IMR-90 (cell line): ENCODE measurements around the gene STYXL1. TPM values are rescaled to one million over a fixed set of nuclear protein-coding genes. Genes with fewer than 3 reads are reported as not detected.

Experiments used
- ATAC-seq: fragments of 200-7000 bp; cut with Tn5 transposase; 2 replicates; pipeline ENCODE4 v1.9.1; 2020; ENCODE audit warnings: low read depth, mild to moderate bottlenecking, moderate library complexity
- BruUV-seq: library from RNA; stranded (reverse); fragments of 400-500 nt; replicated peaks from 2 replicates; lab custom pipeline; 2021; lab: Mats Ljungman, UMichigan
- CTCF ChIA-PET: fragments of 300-600 bp; formaldehyde crosslinking; extraction: SDS; loops from one replicate; lab custom pipeline; 2021; ENCODE audit warnings: antibody characterized with exemption; lab: Yijun Ruan, JAX
- POLR2A ChIA-PET: fragments of 300-600 bp; sonication (Branson Sonifier 250); formaldehyde crosslinking; loops from one replicate; lab custom pipeline; 2022; ENCODE audit warnings: antibody characterized with exemption; ENCODE audit not compliant: unreplicated experiment; lab: Charles Lee
- DNase-seq: peaks from one replicate; pipeline ENCODE4 v3.0.0; 2013
- H2AFZ ChIP-seq: replicated peaks from 2 replicates; pipeline ENCODE3; 2013; ENCODE audit warnings: low read length, mild to moderate bottlenecking; ENCODE audit not compliant: poor library complexity
- H2AK5ac ChIP-seq: 2 replicates; pipeline ENCODE4 v1.6.1; 2013; ENCODE audit warnings: low read depth, low read length, inconsistent platforms
- H2AK9ac ChIP-seq: replicated peaks from 2 replicates; pipeline ENCODE3; 2013; ENCODE audit warnings: mild to moderate bottlenecking, low read depth, low read length, moderate library complexity; ENCODE audit not compliant: poor library complexity
- H2BK120ac ChIP-seq: 2 replicates; pipeline ENCODE4 v1.6.1; 2013; ENCODE audit warnings: low read depth, low read length, inconsistent platforms
- H2BK15ac ChIP-seq: 3 replicates; pipeline ENCODE4 v1.6.1; 2013; ENCODE audit warnings: low read depth, low read length, inconsistent platforms
- H2BK20ac ChIP-seq: 2 replicates; pipeline ENCODE4 v1.6.1; 2013; ENCODE audit warnings: low read depth, mild to moderate bottlenecking, inconsistent platforms, low read length, moderate library complexity
- H2BK5ac ChIP-seq: 2 replicates; pipeline ENCODE4 v1.6.1; 2013; ENCODE audit warnings: mild to moderate bottlenecking, low read depth, low read length, inconsistent platforms; ENCODE audit not compliant: poor library complexity, severe bottlenecking
- H3K14ac ChIP-seq: replicated peaks from 2 replicates; pipeline ENCODE4 v1.6.1; 2013; ENCODE audit warnings: low read depth, low read length, inconsistent platforms
- H3K18ac ChIP-seq: 2 replicates; pipeline ENCODE4 v1.6.1; 2013; ENCODE audit warnings: low read depth, low read length, control low read depth
- H3K23ac ChIP-seq: 2 replicates; pipeline ENCODE4 v1.6.1; 2013; ENCODE audit warnings: low read depth, low read length, inconsistent platforms
- H3K27ac ChIP-seq: 2 replicates; pipeline ENCODE4 v1.5.1; 2013; ENCODE audit warnings: mild to moderate bottlenecking, control low read depth, low read length; ENCODE audit not compliant: insufficient read depth
- H3K27me3 ChIP-seq: 2 replicates; pipeline ENCODE4 v1.6.1; 2013; ENCODE audit warnings: low read length; ENCODE audit not compliant: control insufficient read depth, insufficient read depth
- H3K36me3 ChIP-seq: 2 replicates; pipeline ENCODE4 v1.6.1; 2013; ENCODE audit warnings: low read length, mixed read lengths; ENCODE audit not compliant: control insufficient read depth, insufficient read depth
- H3K4ac ChIP-seq: 2 replicates; pipeline ENCODE4 v1.6.1; 2013; ENCODE audit warnings: low read depth, low read length, inconsistent platforms
- H3K4me1 ChIP-seq: 2 replicates; pipeline ENCODE4 v1.6.1; 2013; ENCODE audit warnings: low read length, mixed read lengths; ENCODE audit not compliant: control insufficient read depth, insufficient read depth
- H3K4me2 ChIP-seq: 2 replicates; pipeline ENCODE4 v1.6.1; 2013; ENCODE audit warnings: low read depth, mild to moderate bottlenecking, control low read depth, low read length, moderate library complexity
- H3K4me3 ChIP-seq: 2 replicates; pipeline ENCODE4 v1.5.1; 2013; ENCODE audit warnings: low read depth, mild to moderate bottlenecking, control low read depth, low read length, moderate library complexity; ENCODE audit not compliant: insufficient read depth
- H3K56ac ChIP-seq: 2 replicates; pipeline ENCODE4 v1.6.1; 2013; ENCODE audit warnings: low read length, inconsistent platforms; ENCODE audit not compliant: insufficient read depth; ENCODE audit errors: extremely low read depth
- H3K79me1 ChIP-seq, 2 experiments: 2 replicates each; pipeline ENCODE4 v1.6.1; 2013; ENCODE audit warnings: low read length in 2 of 2, inconsistent platforms in 1 of 2, low read depth in 1 of 2
- H3K9ac ChIP-seq: 2 replicates; pipeline ENCODE4 v1.6.1; 2013; ENCODE audit warnings: low read depth, low read length, control low read depth
- H3K9me1 ChIP-seq: 2 replicates; pipeline ENCODE4 v1.6.1; 2013; ENCODE audit warnings: low read length, inconsistent platforms; ENCODE audit not compliant: insufficient read depth
- H3K9me3 ChIP-seq: 2 replicates; pipeline ENCODE4 v1.6.1; 2013; ENCODE audit warnings: low read length; ENCODE audit not compliant: control insufficient read depth, insufficient read depth
- H4K20me1 ChIP-seq: 2 replicates; pipeline ENCODE4 v1.6.1; 2013; ENCODE audit warnings: low read length, inconsistent platforms; ENCODE audit not compliant: insufficient read depth
- H4K5ac ChIP-seq: 2 replicates; pipeline ENCODE4 v1.6.1; 2013; ENCODE audit warnings: mild to moderate bottlenecking, low read depth, low read length, control low read depth
- H4K8ac ChIP-seq, 2 experiments: 2 replicates each; pipeline ENCODE4 v1.6.1; 2013; ENCODE audit warnings: low read depth in 2 of 2, low read length in 2 of 2, control low read depth in 1 of 2, inconsistent platforms in 1 of 2
- H4K91ac ChIP-seq: 2 replicates; pipeline ENCODE4 v1.6.1; 2013; ENCODE audit warnings: low read depth, low read length, inconsistent platforms; ENCODE audit not compliant: insufficient read depth
- CHD1 ChIP-seq: IDR thresholded peaks from 2 replicates; pipeline ENCODE4 v1.6.1; 2012; ENCODE audit warnings: low read depth, low read length, improper control_type of control experiment
- SMC3 ChIP-seq: fragments of 150-350 bp; IDR thresholded peaks from 2 replicates; pipeline ENCODE4 v1.6.1; 2016; ENCODE audit warnings: low read depth, mild to moderate bottlenecking, antibody characterized with exemption, low read length, moderate library complexity
- WGBS, 2 experiments: methylation state at CpG; one replicate each; pipeline versions ENCODE4 v1.1.5 to v1.1.7; 2013; ENCODE audit warnings: missing lambda C conversion rate in 2 of 2; ENCODE audit not compliant: insufficient read length in 1 of 2; ENCODE audit errors: extremely low coverage in 2 of 2; 5-methylcytosine and 5-hydroxymethylcytosine counted together
- dilution Hi-C: fragments of 300-500 bp; cut with HindIII; formaldehyde crosslinking; loops from one replicate; pipeline ENCODE4 v1.14.3; 2018; ENCODE audit warnings: low sequenced_read_pairs; ENCODE audit not compliant: unreplicated experiment
- in situ Hi-C: fragments of 300-500 bp; cut with MboI; formaldehyde crosslinking; loops from 3 replicates; pipeline ENCODE4 v1.14.3; 2019; ENCODE audit warnings: low sequenced_read_pairs, inconsistent platforms, mixed read lengths
- intact Hi-C: fragments of 100-400 bp; cut with micrococcal nuclease; formaldehyde crosslinking; loops from 2 replicates; pipeline ENCODE4 v1.10.0; 2022
- microRNA-seq, 2 experiments: library from miRNA; stranded (forward) in 1 of 2; unstranded in 1 of 2; fragments of 10-50 nt in 1 of 2; fragments of <30 nt in 1 of 2; gene quantifications in 1 of 2; microRNA quantifications in 1 of 2; one replicate each; pipeline versions ENCODE3 to v1.1.0; 2013 to 2020; ENCODE audit not compliant: insufficient read depth in 1 of 2, insufficient read length in 1 of 2, unreplicated experiment in 1 of 2
- polyA plus RNA-seq, 3 experiments: library from polyadenylated mRNA; depleted of rRNA; stranded (reverse); fragments of >200 nt; gene quantifications; 2 replicates each; pipeline ENCODE4 v1.2.3, GENCODE V29; 2012; ENCODE audit warnings: low replicate concordance in 1 of 3
- small RNA-seq, 5 experiments: library from RNA; depleted of rRNA; stranded (forward); fragments of <200 nt; gene quantifications; one replicate each; pipeline ENCODE3, GENCODE V24; 2012
- total RNA-seq: library from RNA; depleted of rRNA; stranded (reverse); fragments of >200 nt; gene quantifications from 2 replicates; pipeline ENCODE4 v1.2.3, GENCODE V29; 2012; rRNA removed

The STYXL1 gene
- total and polyA plus RNA-seq, 2 of the 4 experiments (the other 2 are of a cell fraction): 66.1 to 73.8 TPM

DNA sequence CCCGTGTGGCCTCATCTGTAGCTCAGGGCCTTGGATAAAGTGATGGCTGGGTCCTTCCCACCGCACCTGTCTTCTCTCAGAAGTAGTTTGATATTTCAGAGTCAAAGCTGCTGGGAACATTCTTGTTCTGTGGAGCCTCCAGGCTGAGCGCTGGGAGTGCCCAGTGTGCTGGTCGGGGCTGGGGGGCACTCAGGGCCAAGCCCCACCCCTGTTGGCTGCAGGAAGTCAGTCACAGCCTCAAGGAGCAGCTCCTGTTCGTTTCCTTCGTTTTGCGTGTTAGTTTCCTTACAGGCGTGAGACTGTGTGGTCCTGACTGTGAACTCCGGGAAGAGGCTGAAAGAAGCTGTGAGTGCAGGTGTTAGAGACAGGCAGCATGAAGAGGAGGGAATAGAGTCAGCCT, 99.6 kb downstream of the STYXL1 start:
- H3K4me2 ChIP-seq: no peak overlapping the region
- H2AK9ac ChIP-seq: no peak overlapping the region
- no peak overlapping the region for H3K4me3 ChIP-seq
- TF ChIP-seq SMC3 (no peak), CHD1 (no peak)
- no peak overlapping the region for H3K14ac ChIP-seq
- no peak overlapping the region for H2BK120ac ChIP-seq
- no peak overlapping the region for H2BK5ac ChIP-seq
- peaks cover 2% of the 10 kb centered on the region; the same call in 1 of the 2 replicates for H3K9me3 ChIP-seq
- no peak overlapping the region for H2BK15ac ChIP-seq
- CTCF ChIA-PET: interaction anchor here (0.6 kb wide), 1 partner anchor 19 kb away, joined by 3 read pairs; no protein-coding TSS in a partner anchor
- H2BK20ac ChIP-seq: no peak overlapping the region
- H3K4ac ChIP-seq: no peak overlapping the region
- H3K23ac ChIP-seq: no peak overlapping the region
- intact Hi-C loops (no loop called here), dilution Hi-C loops (no loop called here), in situ Hi-C loops (no loop called here)
- H4K20me1 ChIP-seq: peaks cover 3% of the 10 kb centered on the region; the same call in 1 of the 2 replicates
- H3K27ac ChIP-seq: no peak overlapping the region
- BruUV-seq: no TSS peak
- H4K5ac ChIP-seq: no peak overlapping the region
- H3K9me1 ChIP-seq: peaks cover 14% of the 10 kb centered on the region
- DNase-seq (no peak), ATAC-seq (no peak)
- no peak overlapping the region for H2AK5ac ChIP-seq
- 0 out of 2 replicates have a peak, but pooled peaks cover 2% of the 10 kb centered on the region for H3K36me3 ChIP-seq
- no peak overlapping the region for H3K56ac ChIP-seq
- H3K9ac ChIP-seq: no peak overlapping the region
- H3K18ac ChIP-seq: no peak overlapping the region
- POLR2A ChIA-PET: no interaction called here
- 77% methylated on average over 8 of the region's 9 CpGs; no CpG with 5 or more reads in 1 of the 2 experiments for WGBS, 2 experiments
- H4K91ac ChIP-seq: no peak overlapping the region
- peaks cover 12% of the 10 kb centered on the region for H3K4me1 ChIP-seq
- no peak overlapping the region for H4K8ac ChIP-seq
- H2AFZ ChIP-seq: no peak overlapping the region
- no peaks in the 10 kb centered on the region for H3K27me3 ChIP-seq
- peaks cover 3 to 55% of the 10 kb centered on the region in 2 experiments; a peak in 3 of 4 replicates for H3K79me1 ChIP-seq

Small RNAs within 50 kb of the gene (microRNA-seq; reads per million reads assigned to microRNA genes)
- gene RNU6-863P (ENCODE audit: insufficient read depth, insufficient read length): not detected

Small RNAs within 50 kb of the gene (small RNA-seq; reads per million reads assigned to genes)
- gene RNU6-863P: 0 reads per million in 5 experiments

Other genes with a start within 250 kb of the STYXL1 start
- not detected in 2 replicates for gene CCL24, start 234.2 kb downstream of the STYXL1 start, total RNA-seq
- gene CCL24, start 234.2 kb downstream of the STYXL1 start, polyA plus RNA-seq (2012; rRNA removed): not detected in 2 replicates
- gene RHBDD2, start 169.0 kb downstream of the STYXL1 start, total RNA-seq: 9.7 and 10.8 TPM in 2 replicates
- 42.4 and 47.5 TPM in 2 replicates for gene RHBDD2, start 169.0 kb downstream of the STYXL1 start, polyA plus RNA-seq (2012; rRNA removed)
- gene POR, start 132.8 kb downstream of the STYXL1 start, total RNA-seq: 25.3 and 25.5 TPM in 2 replicates
- 42.2 and 60.4 TPM in 2 replicates for gene POR, start 132.8 kb downstream of the STYXL1 start, polyA plus RNA-seq (2012; rRNA removed)
- gene TMEM120A, start 53.4 kb downstream of the STYXL1 start, total RNA-seq: 23.1 and 32.1 TPM in 2 replicates
- 33.8 and 39.3 TPM in 2 replicates for gene TMEM120A, start 53.4 kb downstream of the STYXL1 start, polyA plus RNA-seq (2012; rRNA removed)
- gene MDH2, start 106 bp upstream of the STYXL1 start, total RNA-seq: 55.4 and 56.1 TPM in 2 replicates
- 206 and 232 TPM in 2 replicates for gene MDH2, start 106 bp upstream of the STYXL1 start, polyA plus RNA-seq (2012; rRNA removed)
- 0.18 and 0.28 TPM in 2 replicates for gene SRRM3, start 153.9 kb upstream of the STYXL1 start, total RNA-seq
- gene SRRM3, start 153.9 kb upstream of the STYXL1 start, polyA plus RNA-seq (2012; rRNA removed): 2.5 and 2.7 TPM in 2 replicates